GM15510 (cell line): ENCODE measurements around the gene TP53BP1.

ENCODE experiments used
- POLR2A ChIP-seq: IDR thresholded peaks from 3 replicates; pipeline ENCODE4 v1.6.1; 2011; ENCODE audit warnings: borderline replicate concordance; ENCODE audit not compliant: insufficient read length; ENCODE audit errors: extremely low read depth

The TP53BP1 gene

DNA sequence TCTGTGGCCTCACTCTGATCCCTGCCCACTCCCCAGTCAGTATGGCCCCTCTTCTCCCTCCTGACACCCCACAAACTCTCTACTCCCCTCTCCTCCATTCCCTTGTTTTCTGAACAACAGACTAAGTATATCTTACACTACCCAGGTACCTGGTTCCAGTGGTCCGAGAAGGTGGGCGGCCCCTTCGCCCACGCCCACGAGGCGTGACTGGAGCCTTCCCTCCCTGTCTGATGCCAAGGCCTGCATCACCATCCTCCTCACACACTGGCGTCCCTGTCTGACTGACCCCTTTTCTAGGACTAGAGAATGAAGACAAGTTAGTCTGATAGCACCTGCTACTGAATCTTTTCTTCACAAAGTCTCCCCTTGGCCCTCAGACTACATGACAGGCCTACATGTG lies 72.1 kb downstream of the TP53BP1 start:
- no peak for TF ChIP-seq POLR2A

DNA sequence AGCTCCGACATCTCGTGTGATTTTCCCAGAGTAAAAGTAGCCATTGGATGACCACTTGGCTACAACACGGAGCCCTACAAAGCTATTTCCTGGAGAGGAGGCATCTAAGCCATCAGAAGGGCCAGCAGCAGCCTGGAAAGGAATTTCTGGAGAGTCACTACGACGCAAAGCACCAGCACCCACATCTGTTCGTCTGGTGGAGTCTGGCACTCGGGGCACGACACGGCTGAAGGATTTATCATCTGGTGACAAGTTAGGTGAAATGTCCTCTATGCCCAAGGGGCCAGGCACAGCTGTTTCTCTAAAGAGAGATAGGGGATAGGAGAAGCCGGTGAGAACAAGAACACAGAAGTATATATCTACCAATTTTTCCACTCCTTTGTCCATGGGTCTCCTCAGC lies 72.5 kb downstream of the TP53BP1 start:
- TF ChIP-seq POLR2A = no peak

DNA sequence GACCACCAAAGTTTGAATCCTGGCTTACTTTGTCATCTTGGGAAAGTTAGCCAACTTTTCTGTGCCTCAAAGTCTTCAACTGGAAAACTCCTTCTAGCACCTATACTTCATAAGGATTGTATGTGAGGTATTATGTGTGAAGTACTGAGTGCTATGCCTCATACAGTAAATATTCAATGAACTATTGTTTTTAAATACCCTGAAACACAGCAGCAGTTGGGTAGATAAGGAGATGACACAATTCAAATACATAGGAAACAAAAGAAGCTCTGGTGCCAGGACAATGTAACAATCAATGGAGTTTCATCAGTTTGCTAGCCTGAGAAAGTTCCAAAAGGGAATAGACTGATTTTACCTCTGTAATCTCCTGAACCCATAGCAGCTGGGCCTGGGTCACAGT lies 78.8 kb downstream of the TP53BP1 start:
- no peak for TF ChIP-seq POLR2A

DNA sequence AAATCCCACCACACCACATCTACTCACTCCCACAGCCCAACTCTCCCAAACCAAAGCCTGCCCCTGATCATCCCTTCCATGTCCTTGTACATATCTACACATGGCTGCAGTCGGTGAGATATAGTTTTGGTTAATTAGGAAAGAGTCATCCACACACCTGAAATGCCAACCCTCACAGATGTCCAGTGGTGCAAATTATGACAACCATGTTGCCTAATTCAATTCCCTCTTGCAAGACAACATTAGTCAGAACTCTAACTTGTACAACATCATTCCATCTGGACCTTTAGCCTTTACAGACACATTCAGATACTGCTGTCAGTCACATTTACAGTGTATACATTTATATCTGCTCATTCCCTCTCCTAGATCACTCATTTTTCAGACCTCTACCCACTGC lies 80.9 kb downstream of the TP53BP1 start:
- no peak for TF ChIP-seq POLR2A

DNA sequence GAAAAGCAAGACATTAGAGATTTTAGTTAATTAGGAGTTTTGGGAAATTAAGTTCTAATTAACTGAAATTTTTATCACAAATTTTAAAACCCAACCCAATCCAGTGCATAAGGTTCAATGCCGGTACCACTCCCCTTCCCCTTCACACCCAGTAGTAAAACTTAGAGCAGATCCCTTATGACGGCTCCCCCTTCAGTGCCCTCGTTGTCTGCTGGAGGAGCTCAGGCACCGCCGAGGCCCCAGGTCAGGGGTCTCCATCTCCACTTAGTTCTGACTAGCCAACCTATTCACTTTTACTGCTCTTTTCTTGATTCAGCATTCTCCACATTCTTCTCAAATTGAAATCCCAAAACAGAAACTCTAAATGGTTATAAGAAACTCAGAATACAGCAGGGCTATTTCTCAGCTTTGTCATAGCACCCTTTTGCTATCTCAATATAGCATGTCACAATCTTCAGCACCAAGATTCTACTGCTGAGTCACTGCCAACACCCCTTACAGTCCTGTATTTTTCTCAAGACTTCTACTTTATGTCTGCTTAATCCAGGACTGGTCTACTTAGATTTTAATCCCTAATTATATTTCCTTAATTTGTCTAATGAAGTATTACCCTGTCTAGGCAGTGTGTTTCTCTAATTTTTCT lies 82.3 kb downstream of the TP53BP1 start:
- no peak for TF ChIP-seq POLR2A

DNA sequence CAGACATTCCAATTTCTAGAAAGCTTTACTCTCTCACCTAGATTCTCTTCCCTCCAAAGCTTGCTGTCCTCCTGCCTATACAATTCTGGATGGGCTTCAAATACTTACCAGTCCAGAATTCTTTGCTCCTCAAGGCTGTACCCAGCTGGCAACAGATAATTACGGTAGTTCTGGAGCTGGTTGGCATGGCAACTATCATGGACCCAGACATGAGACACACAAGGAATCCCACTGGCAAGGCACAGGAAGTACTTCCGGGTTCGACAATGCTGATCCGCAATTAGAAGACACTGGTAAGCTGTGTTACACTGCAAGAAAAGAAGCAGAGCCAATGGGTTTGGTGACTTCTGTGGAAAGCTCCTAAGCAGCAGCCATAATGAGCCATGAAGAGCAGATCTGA lies 84.2 kb downstream of the TP53BP1 start:
- TF ChIP-seq POLR2A = no peak

DNA sequence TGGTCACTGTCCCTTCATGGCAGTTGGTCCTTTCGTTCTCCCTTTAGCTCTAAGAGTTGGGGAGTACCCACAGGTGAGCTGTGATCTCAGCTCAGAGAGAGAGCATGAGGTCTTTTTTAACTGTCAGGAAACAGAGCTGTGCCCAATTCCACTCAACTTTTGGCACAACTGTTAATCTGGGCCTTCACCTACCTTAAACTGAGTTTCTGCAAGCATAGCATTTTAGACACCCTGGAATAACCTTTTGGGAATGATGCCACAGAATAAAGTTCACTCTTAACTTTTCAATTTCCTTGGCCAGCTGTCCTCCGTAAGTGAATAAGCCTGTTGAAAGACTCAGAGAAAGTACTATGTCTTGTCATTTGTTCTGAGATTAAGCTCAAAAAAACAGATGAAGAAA lies 86.1 kb downstream of the TP53BP1 start:
- TF ChIP-seq POLR2A = no peak

DNA sequence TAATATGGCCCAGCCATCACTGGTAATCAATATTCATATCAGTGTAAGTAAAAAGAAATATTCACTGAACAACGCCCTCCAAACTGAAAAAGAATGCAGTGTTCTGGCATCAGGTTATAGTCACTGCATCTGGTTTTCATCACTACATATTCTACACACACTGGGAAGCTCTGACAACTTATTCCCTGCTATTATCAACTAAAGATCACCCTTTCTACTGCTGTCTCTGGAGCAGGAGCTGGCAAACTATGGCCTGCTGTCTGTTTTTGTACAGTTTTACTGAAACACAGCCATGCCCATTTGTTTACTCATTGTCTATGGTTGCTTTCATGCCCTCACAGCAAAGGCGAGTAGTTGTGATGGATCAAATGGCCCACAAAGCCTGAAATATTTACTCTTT lies 86.8 kb downstream of the TP53BP1 start:
- TF ChIP-seq POLR2A = no peak

DNA sequence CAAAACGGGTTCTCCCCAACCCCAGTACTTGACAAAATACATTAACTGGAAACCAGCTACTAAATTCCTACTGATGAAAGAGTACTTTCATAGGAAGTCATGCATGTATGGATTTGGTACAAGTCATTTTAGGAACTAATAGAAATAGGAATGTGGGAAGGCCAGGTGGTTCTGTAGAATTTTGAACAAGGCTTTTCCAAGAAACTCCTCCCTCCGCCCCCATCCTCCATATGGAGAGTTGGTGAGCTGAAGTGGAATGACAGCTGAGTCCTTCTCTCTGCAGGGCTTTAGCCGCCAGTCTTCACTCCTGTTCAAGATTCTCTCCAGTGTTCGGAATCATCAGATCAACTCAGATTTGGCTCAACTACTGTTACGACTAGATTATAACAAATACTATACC lies 88.8 kb downstream of the TP53BP1 start:
- TF ChIP-seq POLR2A = no peak

DNA sequence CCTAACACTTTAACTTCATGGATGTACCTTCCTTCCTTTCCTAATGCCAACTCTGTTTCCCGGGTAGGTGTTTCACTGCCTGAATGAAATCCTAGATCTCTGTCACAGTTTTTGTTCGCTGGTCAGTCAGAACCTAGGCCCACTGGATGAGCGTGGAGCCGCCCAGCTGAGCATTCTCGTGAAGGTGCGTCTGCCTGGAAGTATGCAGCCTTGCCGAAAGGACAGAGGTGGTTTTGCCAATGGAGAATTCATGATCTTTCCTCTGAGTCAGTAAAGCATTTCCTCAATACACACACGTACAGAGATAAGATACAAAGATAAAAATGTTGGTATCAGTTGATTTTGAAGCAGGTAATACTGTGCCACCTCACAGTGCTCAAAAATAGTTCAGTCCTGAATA lies 89.3 kb downstream of the TP53BP1 start:
- TF ChIP-seq POLR2A = no peak

DNA sequence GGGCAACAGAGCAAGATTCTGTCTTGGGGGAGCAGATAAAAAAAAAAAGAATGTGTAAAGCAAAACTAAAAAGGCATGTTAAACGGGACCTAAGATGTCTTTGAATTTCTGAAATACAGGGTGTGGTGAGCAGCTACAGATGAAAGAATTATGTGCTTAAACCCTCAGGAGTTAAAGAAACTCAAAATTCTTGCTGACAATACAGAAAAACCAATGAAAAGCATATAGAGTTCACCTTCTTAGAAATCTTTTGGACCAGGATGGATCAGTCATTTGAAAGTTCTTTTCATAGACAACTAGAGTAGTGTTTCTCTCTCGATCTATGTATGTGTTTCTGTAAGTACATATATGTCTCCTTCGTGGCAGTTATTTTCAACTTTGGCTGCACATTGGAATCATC lies 90.7 kb downstream of the TP53BP1 start:
- no peak for TF ChIP-seq POLR2A

DNA sequence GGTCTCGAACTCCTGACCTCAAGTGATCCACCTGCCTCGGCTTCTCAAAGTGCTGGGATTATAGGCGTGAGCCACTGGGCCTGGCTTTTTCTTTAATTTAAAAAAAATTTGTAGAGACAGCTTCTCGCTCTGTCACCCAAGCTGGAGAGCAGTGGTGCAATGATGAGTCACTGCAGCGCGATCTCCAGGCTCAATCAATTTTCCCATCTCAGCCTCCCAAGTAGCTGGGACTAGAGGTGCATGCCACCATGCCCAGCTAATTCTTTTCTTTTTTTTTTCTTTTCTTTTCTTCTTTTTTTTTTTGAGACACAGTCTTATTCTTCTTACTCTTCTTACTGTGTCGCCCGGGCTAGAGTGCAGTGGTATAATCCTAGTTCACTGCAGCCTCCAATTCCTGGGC lies 102.2 kb downstream of the TP53BP1 start:
- TF ChIP-seq POLR2A = no peak

DNA sequence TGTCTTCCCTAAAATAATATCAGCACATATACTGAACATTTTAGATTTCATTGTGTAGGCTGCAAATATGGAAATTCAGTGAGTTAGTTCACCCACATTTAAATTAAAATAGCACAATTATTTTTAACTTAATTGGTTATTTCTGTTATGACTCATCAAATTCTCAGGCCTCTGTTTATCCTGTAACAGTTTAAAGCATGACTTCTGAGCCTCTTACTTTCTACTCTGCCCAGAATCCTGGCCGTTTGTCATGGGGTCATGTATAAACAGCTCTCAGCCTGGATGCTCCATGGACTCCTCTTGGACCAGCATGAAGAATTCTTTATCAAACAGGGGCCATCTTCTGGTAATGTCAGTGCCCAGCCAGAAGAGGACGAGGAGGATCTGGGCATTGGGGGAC lies 109.9 kb downstream of the TP53BP1 start:
- TF ChIP-seq POLR2A = no peak

DNA sequence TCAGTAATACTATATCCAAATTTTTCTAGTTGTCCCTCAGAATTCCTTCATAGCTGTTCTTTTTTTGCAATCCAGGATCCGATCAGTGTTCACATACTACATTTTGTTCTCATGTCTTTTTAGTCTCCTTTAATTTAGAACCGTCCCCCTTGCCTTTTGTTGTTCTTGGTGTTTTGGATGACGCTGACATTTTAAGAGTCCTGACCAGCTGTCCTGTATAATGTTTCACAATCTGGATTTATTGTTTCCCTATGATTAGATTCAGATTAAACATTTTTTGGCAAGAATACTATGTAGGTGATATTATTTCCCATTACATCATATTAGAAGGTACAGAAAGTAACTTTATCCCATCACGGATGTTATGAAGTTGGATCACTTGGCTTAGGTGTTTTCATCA lies 110.6 kb downstream of the TP53BP1 start:
- TF ChIP-seq POLR2A = no peak

DNA sequence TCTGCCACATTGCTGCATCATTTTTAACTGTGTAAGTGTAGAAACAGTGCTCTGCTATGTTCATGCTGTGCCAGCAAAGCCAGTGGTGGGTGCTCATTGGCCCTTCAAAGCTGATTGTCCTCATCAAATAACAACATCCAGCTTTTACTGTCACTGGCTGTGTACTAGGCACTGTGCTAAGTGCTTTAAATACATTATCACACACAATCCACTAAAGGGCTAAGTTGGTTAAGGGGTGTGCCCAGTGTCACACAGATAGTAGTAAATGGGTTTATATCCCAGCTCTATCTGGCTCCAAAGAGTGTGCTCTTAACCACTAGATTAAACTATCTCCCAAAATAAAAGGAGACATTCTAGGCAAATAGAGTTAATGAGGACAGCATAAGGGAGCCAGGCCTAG lies 114.4 kb downstream of the TP53BP1 start:
- no peak for TF ChIP-seq POLR2A

DNA sequence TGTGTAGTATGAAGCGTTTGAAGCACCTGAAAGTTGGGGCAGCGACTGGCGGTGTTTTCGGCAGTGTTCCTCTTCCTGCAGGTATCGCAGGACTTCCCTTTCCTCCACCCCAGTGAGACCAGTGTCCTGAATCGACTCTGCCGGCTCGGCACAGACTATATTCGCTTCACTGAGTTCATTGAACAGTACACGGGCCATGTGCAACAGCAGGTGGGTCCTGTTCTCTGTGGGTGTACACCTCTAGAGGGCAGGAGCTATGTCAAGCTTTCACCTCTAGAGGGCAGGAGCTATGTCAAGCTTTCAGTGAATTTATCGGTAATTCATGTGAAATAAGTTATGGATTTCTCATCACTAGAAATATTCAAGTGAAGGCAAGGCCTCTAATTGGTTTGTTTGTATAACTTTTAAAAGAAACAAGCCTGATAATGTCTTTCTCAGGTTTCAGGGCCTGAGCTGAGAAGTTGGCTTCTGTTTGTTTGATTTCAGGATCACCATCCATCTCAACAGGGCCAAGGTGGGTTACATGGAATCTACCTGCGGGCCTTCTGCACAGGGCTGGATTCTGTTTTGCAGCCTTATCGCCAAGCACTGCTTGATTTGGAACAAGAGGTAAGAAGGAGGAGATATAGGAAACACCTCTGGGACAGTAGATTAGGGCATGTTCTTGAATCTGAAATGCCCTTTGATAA lies 116.8 kb downstream of the TP53BP1 start:
- no peak for TF ChIP-seq POLR2A
